WTC11 (cell line): ENCODE results near the gene ELFN1. TPM values are rescaled to one million over a fixed set of nuclear protein-coding genes. Genes with fewer than 3 reads are reported as not detected.

ENCODE experiments used
- ATAC-seq: fragments of 200-7000 bp; cut with Tn5 transposase; 2 replicates; pipeline ENCODE4 v1.10.0; 2021; ENCODE audit warnings: mild to moderate bottlenecking, moderate library complexity
- CTCF ChIA-PET: fragments of 300-600 bp; sonication (Branson Sonifier 250); formaldehyde crosslinking; loops from one replicate; lab custom pipeline; 2021; ENCODE audit warnings: antibody characterized with exemption; lab: Charles Lee
- POLR2A ChIA-PET: fragments of 350-600 bp; sonication (Branson Sonifier 250); formaldehyde crosslinking; loops from one replicate; lab custom pipeline; 2021; ENCODE audit warnings: antibody characterized with exemption; lab: Charles Lee
- DNase-seq: peaks from one replicate; pipeline ENCODE4 v3.0.0; 2021; ENCODE audit warnings: low spot score
- H3K27ac Mint-ChIP-seq: 2 replicates; pipeline ENCODE4 v1.8.0; 2021; ENCODE audit warnings: mixed read lengths
- H3K27me3 Mint-ChIP-seq: 2 replicates; pipeline ENCODE4 v1.8.0; 2021; ENCODE audit warnings: low read depth, mild to moderate bottlenecking, moderate library complexity, mixed read lengths
- H3K36me3 Mint-ChIP-seq: 2 replicates; pipeline ENCODE4 v1.8.0; 2021; ENCODE audit warnings: mixed read lengths
- H3K4me1 Mint-ChIP-seq: 2 replicates; pipeline ENCODE4 v1.8.0; 2022; ENCODE audit warnings: mixed read lengths
- H3K4me3 Mint-ChIP-seq: 2 replicates; pipeline ENCODE4 v1.8.0; 2021; ENCODE audit warnings: mild to moderate bottlenecking, moderate library complexity, mixed read lengths
- H3K9me3 Mint-ChIP-seq: 2 replicates; pipeline ENCODE4 v1.8.0; 2021; ENCODE audit warnings: mixed read lengths
- AFF4 ChIP-seq: sonication (generic); formaldehyde crosslinking; IDR thresholded peaks from 2 replicates; pipeline ENCODE4 v1.8.1; 2023; ENCODE audit warnings: mild to moderate bottlenecking, missing genetic modification reagents, borderline replicate concordance
- ATF2 ChIP-seq: sonication (generic); formaldehyde crosslinking; IDR thresholded peaks from 2 replicates; pipeline ENCODE4 v1.8.1; 2022; ENCODE audit warnings: low read depth, missing genetic modification reagents, borderline replicate concordance
- CREM ChIP-seq: sonication (generic); formaldehyde crosslinking; IDR thresholded peaks from 2 replicates; pipeline ENCODE4 v1.8.1; 2022; ENCODE audit warnings: mild to moderate bottlenecking, missing genetic modification reagents, moderate library complexity
- ELF4 ChIP-seq: sonication (generic); formaldehyde crosslinking; IDR thresholded peaks from 2 replicates; pipeline ENCODE4 v1.8.1; 2022; ENCODE audit warnings: low read depth, mild to moderate bottlenecking, moderate library complexity, missing genetic modification reagents
- GABPB1 ChIP-seq: sonication (generic); formaldehyde crosslinking; IDR thresholded peaks from 2 replicates; pipeline ENCODE4 v1.8.1; 2023; ENCODE audit warnings: mild to moderate bottlenecking, missing genetic modification reagents
- NFATC4 ChIP-seq: fragments of 250-450 bp; sonication (Bioruptor Pico); IDR thresholded peaks from 2 replicates; pipeline ENCODE4 v1.9.0; 2021; ENCODE audit warnings: mild to moderate bottlenecking
- NFE2L1 ChIP-seq: sonication (generic); formaldehyde crosslinking; IDR thresholded peaks from 2 replicates; pipeline ENCODE4 v1.8.1; 2023; ENCODE audit warnings: missing genetic modification reagents
- NFYB ChIP-seq: sonication (generic); formaldehyde crosslinking; conservative IDR thresholded peaks from 2 replicates; pipeline ENCODE4 v1.8.0; 2022; ENCODE audit warnings: low read depth, missing genetic modification reagents
- PRRX2 ChIP-seq: fragments of 250-450 bp; sonication (Bioruptor Pico); IDR thresholded peaks from 2 replicates; pipeline ENCODE4 v1.8.0; 2021; ENCODE audit warnings: mild to moderate bottlenecking
- SMAD4 ChIP-seq: sonication (generic); formaldehyde crosslinking; IDR thresholded peaks from 2 replicates; pipeline ENCODE4 v1.8.0; 2022; ENCODE audit warnings: mild to moderate bottlenecking, missing genetic modification reagents
- SP1 ChIP-seq: sonication (generic); formaldehyde crosslinking; conservative IDR thresholded peaks from 2 replicates; pipeline ENCODE4 v1.8.1; 2022; ENCODE audit warnings: missing genetic modification reagents
- TCF7 ChIP-seq: sonication (generic); formaldehyde crosslinking; IDR thresholded peaks from 2 replicates; pipeline ENCODE4 v1.8.0; 2022; ENCODE audit warnings: mild to moderate bottlenecking, low read depth, missing genetic modification reagents, moderate library complexity
- TEAD1 ChIP-seq: sonication (generic); formaldehyde crosslinking; IDR thresholded peaks from 2 replicates; pipeline ENCODE4 v1.8.0; 2022; ENCODE audit warnings: mild to moderate bottlenecking, missing genetic modification reagents
- TEAD4 ChIP-seq: sonication (generic); formaldehyde crosslinking; IDR thresholded peaks from 2 replicates; pipeline ENCODE4 v1.8.0; 2022; ENCODE audit warnings: mild to moderate bottlenecking, missing genetic modification reagents
- ZNF138 ChIP-seq: sonication (generic); formaldehyde crosslinking; conservative IDR thresholded peaks from 2 replicates; pipeline ENCODE4 v1.8.1; 2022; ENCODE audit warnings: mild to moderate bottlenecking, moderate library complexity, missing genetic modification reagents
- ZNF263 ChIP-seq: sonication (generic); formaldehyde crosslinking; IDR thresholded peaks from 2 replicates; pipeline ENCODE4 v1.8.1; 2022; ENCODE audit warnings: low read depth, mild to moderate bottlenecking, moderate library complexity, missing genetic modification reagents
- total RNA-seq: library from RNA; stranded (reverse); gene quantifications from 3 replicates; pipeline ENCODE4 v1.2.3, GENCODE V29; 2021
- TF ChIP-seq, protein P1 (sequence below): sonication (generic); formaldehyde crosslinking; IDR thresholded peaks from 2 replicates; pipeline ENCODE4 v1.8.1; 2022; ENCODE audit warnings: mild to moderate bottlenecking, missing genetic modification reagents, moderate library complexity, borderline replicate concordance
- TF ChIP-seq, protein P2 (sequence below): fragments of 250-450 bp; sonication (Bioruptor Pico); IDR thresholded peaks from 2 replicates; pipeline ENCODE4 v1.9.0; 2021; ENCODE audit warnings: mild to moderate bottlenecking
- TF ChIP-seq, protein P3 (sequence below): fragments of 200-600 bp; IDR thresholded peaks from 2 replicates; pipeline ENCODE4 v1.8.0; 2022; ENCODE audit warnings: antibody characterized with exemption

The ELFN1 gene
- total RNA-seq, 1 experiment from 2014 or later: 4.6 TPM

GRCh38 chr7:1770331-1770730 is 100.3 kb downstream of the ELFN1 start:
- H3K4me1 Mint-ChIP-seq: no peaks in the 10 kb centered on the region
- ATAC-seq (no peak), DNase-seq (no peak)
- H3K4me3 Mint-ChIP-seq: no peak overlapping the region
- ChIA-PET POLR2A (no interaction called here), CTCF (interaction anchor here (0.5 to 1.0 kb wide), 2 partner anchors 106 to 188 kb away, joined by 3 to 6 read pairs; no protein-coding TSS in a partner anchor)
- H3K36me3 Mint-ChIP-seq: no peaks in the 10 kb centered on the region
- H3K27me3 Mint-ChIP-seq: no peaks in the 10 kb centered on the region
- peaks cover 4% of the 10 kb centered on the region; the same call in 1 of the 2 replicates for H3K9me3 Mint-ChIP-seq
- no peak overlapping the region for H3K27ac Mint-ChIP-seq
- TF ChIP-seq NFYB (CRISPR knock-in tag) (no peak), TEAD1 (CRISPR knock-in tag) (no peak), NFATC4 (CRISPR knock-in tag) (no peak)
- TF ChIP-seq, all 79 proteins: peak for 0

DNA sequence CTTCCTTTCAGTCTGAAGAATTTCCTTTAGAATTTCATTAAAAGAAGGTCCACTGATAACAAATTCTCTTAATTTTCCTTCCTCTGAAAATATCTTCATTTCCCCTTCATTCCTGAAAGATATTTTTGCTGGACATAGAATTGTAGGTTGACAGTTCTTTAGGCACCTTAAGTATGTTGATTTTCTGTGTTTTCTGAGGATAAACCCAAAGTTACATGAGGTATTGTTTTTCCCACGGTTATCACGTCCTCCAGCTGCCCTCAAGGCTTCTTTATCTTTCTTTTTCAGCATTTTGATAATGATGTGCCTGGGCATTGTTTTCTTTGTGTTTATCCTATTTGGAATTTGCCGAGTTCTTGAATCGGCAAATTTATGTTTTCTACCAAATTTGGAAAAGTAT is 105.3 kb downstream of the ELFN1 start:
- ATAC-seq: no peak
- CTCF ChIA-PET: no interaction called here

DNA sequence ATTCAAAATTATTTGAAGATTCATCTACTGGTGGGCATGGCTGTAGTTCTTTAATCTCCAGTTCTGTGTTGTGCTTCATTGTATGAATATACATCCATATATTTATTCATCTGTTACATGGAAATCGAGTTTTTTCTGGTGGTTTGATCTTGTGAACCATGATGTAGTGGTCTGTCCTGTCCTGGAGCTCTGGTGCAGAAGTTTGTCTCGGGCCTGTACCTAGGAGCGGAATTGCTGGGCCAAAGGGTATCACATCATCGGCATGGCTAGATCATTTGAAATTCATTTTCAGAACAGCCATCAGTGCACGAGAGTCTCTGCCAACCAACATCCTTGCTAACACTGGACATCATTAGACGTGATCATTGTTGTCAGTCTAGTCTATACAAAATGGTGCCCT is 107.0 kb downstream of the ELFN1 start:
- Mint-ChIP-seq H3K4me3 (no peak overlapping the region), H3K9me3 (peaks cover 24% of the 10 kb centered on the region), H3K4me1 (no peaks in the 10 kb centered on the region), H3K27me3 (peaks cover 9% of the 10 kb centered on the region; the same call in 1 of the 2 replicates), H3K36me3 (0 out of 2 replicates have a peak, but pooled peaks cover 6% of the 10 kb centered on the region), H3K27ac (no peak overlapping the region)
- ATAC-seq: no peak
- no peak for DNase-seq
- ChIA-PET POLR2A (no interaction called here), CTCF (interaction anchor here (0.6 kb wide), 1 partner anchor 904 kb away, joined by 3 read pairs; no protein-coding TSS in a partner anchor)
- TF ChIP-seq GABPB1 (CRISPR knock-in tag) (no peak), PRRX2 (CRISPR knock-in tag) (no peak)

More for the DNA sequence above, 105.3 kb downstream of the ELFN1 start:
- TF ChIP-seq ELF4: no peak
- no peak for TF ChIP-seq NFE2L1
- TF ChIP-seq, protein P1, sequence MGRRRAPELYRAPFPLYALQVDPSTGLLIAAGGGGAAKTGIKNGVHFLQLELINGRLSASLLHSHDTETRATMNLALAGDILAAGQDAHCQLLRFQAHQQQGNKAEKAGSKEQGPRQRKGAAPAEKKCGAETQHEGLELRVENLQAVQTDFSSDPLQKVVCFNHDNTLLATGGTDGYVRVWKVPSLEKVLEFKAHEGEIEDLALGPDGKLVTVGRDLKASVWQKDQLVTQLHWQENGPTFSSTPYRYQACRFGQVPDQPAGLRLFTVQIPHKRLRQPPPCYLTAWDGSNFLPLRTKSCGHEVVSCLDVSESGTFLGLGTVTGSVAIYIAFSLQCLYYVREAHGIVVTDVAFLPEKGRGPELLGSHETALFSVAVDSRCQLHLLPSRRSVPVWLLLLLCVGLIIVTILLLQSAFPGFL (CRISPR knock-in tag): no peak
- no peak for TF ChIP-seq ATF2 (CRISPR knock-in tag)
- TF ChIP-seq TCF7 (CRISPR knock-in tag): no peak
- no peak for TF ChIP-seq ZNF138 (CRISPR knock-in tag)
- TF ChIP-seq GABPB1 (CRISPR knock-in tag): no peak
- no peak for TF ChIP-seq ZNF263 (CRISPR knock-in tag)
- TF ChIP-seq, protein P2, sequence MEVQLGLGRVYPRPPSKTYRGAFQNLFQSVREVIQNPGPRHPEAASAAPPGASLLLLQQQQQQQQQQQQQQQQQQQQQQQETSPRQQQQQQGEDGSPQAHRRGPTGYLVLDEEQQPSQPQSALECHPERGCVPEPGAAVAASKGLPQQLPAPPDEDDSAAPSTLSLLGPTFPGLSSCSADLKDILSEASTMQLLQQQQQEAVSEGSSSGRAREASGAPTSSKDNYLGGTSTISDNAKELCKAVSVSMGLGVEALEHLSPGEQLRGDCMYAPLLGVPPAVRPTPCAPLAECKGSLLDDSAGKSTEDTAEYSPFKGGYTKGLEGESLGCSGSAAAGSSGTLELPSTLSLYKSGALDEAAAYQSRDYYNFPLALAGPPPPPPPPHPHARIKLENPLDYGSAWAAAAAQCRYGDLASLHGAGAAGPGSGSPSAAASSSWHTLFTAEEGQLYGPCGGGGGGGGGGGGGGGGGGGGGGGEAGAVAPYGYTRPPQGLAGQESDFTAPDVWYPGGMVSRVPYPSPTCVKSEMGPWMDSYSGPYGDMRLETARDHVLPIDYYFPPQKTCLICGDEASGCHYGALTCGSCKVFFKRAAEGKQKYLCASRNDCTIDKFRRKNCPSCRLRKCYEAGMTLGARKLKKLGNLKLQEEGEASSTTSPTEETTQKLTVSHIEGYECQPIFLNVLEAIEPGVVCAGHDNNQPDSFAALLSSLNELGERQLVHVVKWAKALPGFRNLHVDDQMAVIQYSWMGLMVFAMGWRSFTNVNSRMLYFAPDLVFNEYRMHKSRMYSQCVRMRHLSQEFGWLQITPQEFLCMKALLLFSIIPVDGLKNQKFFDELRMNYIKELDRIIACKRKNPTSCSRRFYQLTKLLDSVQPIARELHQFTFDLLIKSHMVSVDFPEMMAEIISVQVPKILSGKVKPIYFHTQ (CRISPR knock-in tag): no peak
- TF ChIP-seq SP1: no peak
- TF ChIP-seq CREM (CRISPR knock-in tag): no peak
- Mint-ChIP-seq H3K4me3 (no peak overlapping the region), H3K4me1 (no peaks in the 10 kb centered on the region), H3K27ac (no peak overlapping the region), H3K27me3 (peaks cover 9% of the 10 kb centered on the region; the same call in 1 of the 2 replicates), H3K36me3 (0 out of 2 replicates have a peak, but pooled peaks cover 6% of the 10 kb centered on the region), H3K9me3 (peaks cover 24% of the 10 kb centered on the region)
- POLR2A ChIA-PET: no interaction called here
- no peak for DNase-seq

DNA sequence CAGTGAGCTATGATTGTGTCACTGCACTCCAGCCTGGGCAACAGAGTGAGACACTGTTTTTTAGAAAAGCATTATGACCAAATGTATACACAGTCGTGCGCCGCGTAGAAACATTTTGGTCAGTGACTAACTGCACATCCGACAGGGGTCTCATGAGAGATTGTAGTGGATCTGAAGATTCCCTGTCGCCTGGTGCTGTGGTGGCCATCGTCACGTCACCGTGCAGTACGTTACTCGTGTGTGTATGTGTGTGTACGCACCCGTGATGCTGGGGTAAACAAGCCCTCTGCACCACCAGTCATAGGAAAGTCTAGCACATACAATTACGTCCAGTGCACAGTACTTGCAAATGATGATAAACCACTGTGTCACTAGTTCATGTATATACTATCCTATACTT is 109.4 kb downstream of the ELFN1 start:
- ATAC-seq: no peak
- H3K27ac Mint-ChIP-seq: no peak overlapping the region
- CTCF ChIA-PET: no interaction called here

More for the DNA sequence above, 109.4 kb downstream of the ELFN1 start:
- H3K9me3 Mint-ChIP-seq: peaks cover 30% of the 10 kb centered on the region
- H3K27me3 Mint-ChIP-seq: peaks cover 9% of the 10 kb centered on the region; the same call in 1 of the 2 replicates
- DNase-seq: no peak
- H3K36me3 Mint-ChIP-seq: 0 out of 2 replicates have a peak, but pooled peaks cover 6% of the 10 kb centered on the region
- POLR2A ChIA-PET: no interaction called here
- TF ChIP-seq SMAD4 (CRISPR knock-in tag): no peak
- TF ChIP-seq AFF4 (CRISPR knock-in tag): no peak
- no peak for TF ChIP-seq TEAD4 (CRISPR knock-in tag)
- TF ChIP-seq, protein P3, sequence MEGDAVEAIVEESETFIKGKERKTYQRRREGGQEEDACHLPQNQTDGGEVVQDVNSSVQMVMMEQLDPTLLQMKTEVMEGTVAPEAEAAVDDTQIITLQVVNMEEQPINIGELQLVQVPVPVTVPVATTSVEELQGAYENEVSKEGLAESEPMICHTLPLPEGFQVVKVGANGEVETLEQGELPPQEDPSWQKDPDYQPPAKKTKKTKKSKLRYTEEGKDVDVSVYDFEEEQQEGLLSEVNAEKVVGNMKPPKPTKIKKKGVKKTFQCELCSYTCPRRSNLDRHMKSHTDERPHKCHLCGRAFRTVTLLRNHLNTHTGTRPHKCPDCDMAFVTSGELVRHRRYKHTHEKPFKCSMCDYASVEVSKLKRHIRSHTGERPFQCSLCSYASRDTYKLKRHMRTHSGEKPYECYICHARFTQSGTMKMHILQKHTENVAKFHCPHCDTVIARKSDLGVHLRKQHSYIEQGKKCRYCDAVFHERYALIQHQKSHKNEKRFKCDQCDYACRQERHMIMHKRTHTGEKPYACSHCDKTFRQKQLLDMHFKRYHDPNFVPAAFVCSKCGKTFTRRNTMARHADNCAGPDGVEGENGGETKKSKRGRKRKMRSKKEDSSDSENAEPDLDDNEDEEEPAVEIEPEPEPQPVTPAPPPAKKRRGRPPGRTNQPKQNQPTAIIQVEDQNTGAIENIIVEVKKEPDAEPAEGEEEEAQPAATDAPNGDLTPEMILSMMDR: no peak
- TF ChIP-seq, all 79 proteins: peak for 0
- no peaks in the 10 kb centered on the region for H3K4me1 Mint-ChIP-seq
- H3K4me3 Mint-ChIP-seq: no peak overlapping the region
